Measurements from ENCODE around the gene HELZ. TPM values are rescaled to one million over a fixed set of nuclear protein-coding genes. Genes with fewer than 3 reads are reported as not detected.

The HELZ gene
- total and polyA plus RNA-seq, 4 donors, result 2.8 to 75.7 (median 25.5) TPM

DNA sequence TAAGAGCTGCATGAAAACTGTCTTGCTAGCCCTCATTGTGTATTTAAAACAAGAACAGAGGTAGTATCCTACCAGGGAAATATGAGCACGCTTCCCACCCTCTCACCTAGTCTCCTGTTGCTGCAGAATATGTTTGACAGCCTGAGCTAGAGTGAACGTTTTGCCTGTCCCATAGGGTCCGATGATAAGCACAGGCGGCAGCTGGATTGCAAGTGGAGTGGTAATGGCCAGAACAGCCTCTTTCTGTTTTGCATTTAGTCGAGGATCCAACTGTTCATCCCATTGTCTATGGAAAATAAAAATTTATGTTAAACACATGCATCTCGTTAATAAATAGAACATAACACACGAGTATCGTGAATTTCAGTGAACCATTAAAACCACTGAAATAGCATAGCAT lies 84.2 kb downstream of the HELZ start:
- Histone ChIP-seq H3K27me3 (ENCODE audit: control insufficient read depth in 1 of 2, insufficient read depth in 2 of 2, low read length in 1 of 2) (no peaks in the 10 kb centered on the region), H3K9me3 (ENCODE audit: control insufficient read depth, low read length) (no peaks in the 10 kb centered on the region), H3K4me3 (ENCODE audit: low read length in 2 of 2) (no peak overlapping the region), H3K4me1 (ENCODE audit: control insufficient read depth in 1 of 2, insufficient read depth in 2 of 2, low read length in 2 of 2) (no peaks in the 10 kb centered on the region), H3K27ac (ENCODE audit: low read depth in 1 of 2, low read length in 2 of 2) (no peak overlapping the region), H3K36me3 (ENCODE audit: control insufficient read depth in 1 of 2, insufficient read depth in 2 of 2, low read length in 1 of 2) (peaks cover 0 to 5% of the 10 kb centered on the region in 2 donors)
- 86 to 88% methylated on average over 8 of the region's 8 CpGs for WGBS, 2 donors
- ATAC-seq (ENCODE audit: low FRiP score) (no peak), DNase-seq (no peak)
- intact Hi-C loops (cut with DNase I), result no loop called here

DNA sequence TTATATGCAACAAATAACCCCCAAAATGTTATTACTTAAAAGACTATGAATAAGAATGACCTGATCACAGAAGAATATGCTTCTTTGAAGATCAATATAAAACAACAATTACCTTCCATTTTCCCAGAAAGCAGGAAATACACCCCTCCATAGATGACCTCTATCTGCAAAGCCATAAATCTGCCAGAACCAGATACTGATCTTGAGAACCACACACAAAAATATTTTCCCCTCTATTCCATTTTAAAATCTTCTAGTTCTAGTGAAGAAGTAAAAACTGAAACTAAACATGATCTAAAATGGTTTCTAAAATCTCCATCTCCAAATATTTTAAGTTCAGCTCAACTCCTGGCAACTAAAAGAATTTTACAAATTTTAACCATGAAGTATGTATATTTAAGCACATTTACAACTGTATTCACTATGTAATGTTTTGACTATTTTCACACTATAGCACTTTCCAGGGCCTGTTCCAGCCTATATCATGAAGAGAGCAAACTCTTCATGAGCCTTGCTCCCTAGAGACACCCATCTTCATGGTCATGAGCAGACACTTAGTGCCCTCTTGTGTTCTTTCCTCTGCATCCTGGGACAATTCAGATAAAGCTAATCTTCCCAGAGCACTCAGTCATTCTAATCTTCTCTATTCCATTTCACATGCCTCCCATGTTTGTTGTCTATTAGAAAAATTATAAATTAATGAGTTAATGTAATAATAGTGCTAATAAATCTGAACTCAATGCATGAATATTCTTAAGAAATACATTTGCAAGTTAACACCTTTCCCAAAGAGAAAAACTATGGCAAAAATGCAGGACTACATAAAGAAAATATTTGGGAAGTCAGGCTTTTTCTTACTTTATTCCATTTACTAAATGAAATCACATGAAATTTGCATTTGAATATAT lies 87.0 kb downstream of the HELZ start:
- no peaks in the 10 kb centered on the region for H3K4me1 ChIP-seq (ENCODE audit: control insufficient read depth in 1 of 2, insufficient read depth in 2 of 2, low read length in 2 of 2)
- H3K4me3 ChIP-seq (ENCODE audit: low read length in 2 of 2), result no peak overlapping the region
- H3K36me3 ChIP-seq (ENCODE audit: control insufficient read depth in 1 of 2, insufficient read depth in 2 of 2, low read length in 1 of 2), result no peaks in the 10 kb centered on the region
- no peaks in the 10 kb centered on the region for H3K27me3 ChIP-seq (ENCODE audit: control insufficient read depth in 1 of 2, insufficient read depth in 2 of 2, low read length in 1 of 2)
- intact Hi-C loops (cut with DNase I), result no loop called here
- no peaks in the 10 kb centered on the region for H3K9me3 ChIP-seq (ENCODE audit: control insufficient read depth, low read length)
- ATAC-seq (ENCODE audit: low FRiP score) (no peak), DNase-seq (no peak)
- no peak overlapping the region for H3K27ac ChIP-seq (ENCODE audit: low read depth in 1 of 2, low read length in 2 of 2)

DNA sequence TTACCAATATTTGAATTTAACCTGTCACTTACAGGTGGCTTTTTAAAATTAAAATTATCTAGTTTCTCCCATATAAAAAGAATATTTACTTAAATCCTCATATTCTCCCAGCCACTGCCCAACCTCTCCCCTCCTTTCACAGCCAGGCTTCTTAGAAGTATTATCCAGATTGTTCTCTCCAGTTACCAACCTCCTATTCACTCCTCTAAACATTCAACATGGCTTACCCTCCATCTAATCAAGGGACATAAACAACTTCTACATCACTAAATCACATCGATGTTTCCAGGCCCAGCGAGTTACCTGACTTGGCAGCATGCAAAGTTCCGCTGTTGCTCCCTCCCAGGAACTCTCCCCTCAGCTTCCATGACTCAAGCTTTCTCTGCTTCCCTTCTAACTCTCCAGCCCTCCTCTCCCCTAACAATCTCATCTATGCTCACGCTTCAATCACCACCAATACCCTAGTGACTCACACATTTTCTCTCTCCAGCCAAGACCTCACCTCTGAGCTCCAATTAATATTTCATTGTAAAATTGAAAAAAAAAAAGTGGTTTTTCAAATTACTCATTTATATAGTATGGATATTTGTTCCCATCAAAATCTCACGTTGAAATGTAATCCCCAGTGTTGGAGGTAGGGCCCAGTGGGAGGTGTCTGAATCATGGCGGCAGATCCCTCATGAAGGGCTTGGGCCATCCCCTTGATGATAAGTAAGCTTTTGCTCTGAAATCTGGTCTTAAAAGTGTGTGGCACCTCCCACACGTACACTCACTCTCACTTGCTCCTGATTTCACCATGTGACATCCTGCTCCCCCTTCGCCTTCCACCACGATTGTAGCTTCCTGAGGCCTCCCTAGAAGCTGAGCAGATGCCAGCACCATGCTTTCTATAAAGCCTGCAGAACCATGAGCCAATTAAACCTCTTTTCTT lies 88.5 kb downstream of the HELZ start:
- no peaks in the 10 kb centered on the region for H3K27me3 ChIP-seq (ENCODE audit: control insufficient read depth in 1 of 2, insufficient read depth in 2 of 2, low read length in 1 of 2)
- no peak for DNase-seq
- ATAC-seq (ENCODE audit: low FRiP score), result no peak
- 87 to 90% methylated on average over 9 of the region's 9 CpGs for WGBS, 2 donors
- no peaks in the 10 kb centered on the region for H3K9me3 ChIP-seq (ENCODE audit: control insufficient read depth, low read length)
- H3K27ac ChIP-seq (ENCODE audit: low read depth in 1 of 2, low read length in 2 of 2), result no peak overlapping the region
- no peaks in the 10 kb centered on the region for H3K4me1 ChIP-seq (ENCODE audit: control insufficient read depth in 1 of 2, insufficient read depth in 2 of 2, low read length in 2 of 2)
- intact Hi-C loops (cut with DNase I), result no loop called here
- H3K4me3 ChIP-seq (ENCODE audit: low read length in 2 of 2), result no peak overlapping the region
- no peaks in the 10 kb centered on the region for H3K36me3 ChIP-seq (ENCODE audit: control insufficient read depth in 1 of 2, insufficient read depth in 2 of 2, low read length in 1 of 2)

- 95 to 96% methylated on average over 2 of the region's 2 CpGs for WGBS, 2 donors
- ATAC-seq (ENCODE audit: low FRiP score), result no peak
- H3K36me3 ChIP-seq (ENCODE audit: control insufficient read depth in 1 of 2, insufficient read depth in 2 of 2, low read length in 1 of 2), result peaks cover 0 to 5% of the 10 kb centered on the region in 2 donors
- H3K4me1 ChIP-seq (ENCODE audit: control insufficient read depth in 1 of 2, insufficient read depth in 2 of 2, low read length in 2 of 2), result no peaks in the 10 kb centered on the region
- H3K27me3 ChIP-seq (ENCODE audit: control insufficient read depth in 1 of 2, insufficient read depth in 2 of 2, low read length in 1 of 2), result no peaks in the 10 kb centered on the region
- no peaks in the 10 kb centered on the region for H3K9me3 ChIP-seq (ENCODE audit: control insufficient read depth, low read length)
- no peak overlapping the region for H3K27ac ChIP-seq (ENCODE audit: low read depth in 1 of 2, low read length in 2 of 2)
- intact Hi-C loops (cut with DNase I), result no loop called here
- no peak for DNase-seq
- H3K4me3 ChIP-seq (ENCODE audit: low read length in 2 of 2), result no peak overlapping the region
Measured at GRCh38 chr17:67152824-67153223, 92.2 kb downstream of the HELZ start.

GRCh38 chr17:67151717-67152116 lies 93.3 kb downstream of the HELZ start:
- WGBS, 2 donors, result 73% methylated on average over 2 of the region's 2 CpGs
- ATAC-seq (ENCODE audit: low FRiP score) (no peak), DNase-seq (no peak)
- Histone ChIP-seq H3K27me3 (ENCODE audit: control insufficient read depth in 1 of 2, insufficient read depth in 2 of 2, low read length in 1 of 2) (no peaks in the 10 kb centered on the region), H3K4me1 (ENCODE audit: control insufficient read depth in 1 of 2, insufficient read depth in 2 of 2, low read length in 2 of 2) (no peaks in the 10 kb centered on the region), H3K27ac (ENCODE audit: low read depth in 1 of 2, low read length in 2 of 2) (no peak overlapping the region), H3K4me3 (ENCODE audit: low read length in 2 of 2) (no peak overlapping the region), H3K36me3 (ENCODE audit: control insufficient read depth in 1 of 2, insufficient read depth in 2 of 2, low read length in 1 of 2) (peaks cover 0 to 10% of the 10 kb centered on the region in 2 donors), H3K9me3 (ENCODE audit: control insufficient read depth, low read length) (no peaks in the 10 kb centered on the region)
- intact Hi-C loops (cut with DNase I), result no loop called here

- ATAC-seq (ENCODE audit: low FRiP score), result no peak
- Histone ChIP-seq H3K4me3 (ENCODE audit: low read length in 2 of 2) (no peak overlapping the region), H3K9me3 (ENCODE audit: control insufficient read depth, low read length) (no peaks in the 10 kb centered on the region), H3K27me3 (ENCODE audit: control insufficient read depth in 1 of 2, insufficient read depth in 2 of 2, low read length in 1 of 2) (no peaks in the 10 kb centered on the region), H3K36me3 (ENCODE audit: control insufficient read depth in 1 of 2, insufficient read depth in 2 of 2, low read length in 1 of 2) (peaks cover 0 to 10% of the 10 kb centered on the region in 2 donors), H3K27ac (ENCODE audit: low read depth in 1 of 2, low read length in 2 of 2) (no peak overlapping the region), H3K4me1 (ENCODE audit: control insufficient read depth in 1 of 2, insufficient read depth in 2 of 2, low read length in 2 of 2) (no peaks in the 10 kb centered on the region)
- DNase-seq, result no peak
- 90 to 92% methylated on average over 3 of the region's 3 CpGs for WGBS, 2 donors
- intact Hi-C loops (cut with DNase I), result no loop called here
Measured at GRCh38 chr17:67150826-67151225, 94.2 kb downstream of the HELZ start.

GRCh38 chr17:67148352-67148751 lies 96.6 kb downstream of the HELZ start:
- Histone ChIP-seq H3K27ac (ENCODE audit: low read depth in 1 of 2, low read length in 2 of 2) (no peak overlapping the region), H3K36me3 (ENCODE audit: control insufficient read depth in 1 of 2, insufficient read depth in 2 of 2, low read length in 1 of 2) (peaks cover 0 to 11% of the 10 kb centered on the region in 2 donors), H3K27me3 (ENCODE audit: control insufficient read depth in 1 of 2, insufficient read depth in 2 of 2, low read length in 1 of 2) (no peaks in the 10 kb centered on the region), H3K9me3 (ENCODE audit: control insufficient read depth, low read length) (no peaks in the 10 kb centered on the region), H3K4me1 (ENCODE audit: control insufficient read depth in 1 of 2, insufficient read depth in 2 of 2, low read length in 2 of 2) (no peaks in the 10 kb centered on the region), H3K4me3 (ENCODE audit: low read length in 2 of 2) (no peak overlapping the region)
- DNase-seq (no peak), ATAC-seq (ENCODE audit: low FRiP score) (no peak)
- WGBS, 2 donors, result 62 to 84% methylated on average over 6 of the region's 6 CpGs
- intact Hi-C loops (cut with DNase I), result no loop called here

DNA sequence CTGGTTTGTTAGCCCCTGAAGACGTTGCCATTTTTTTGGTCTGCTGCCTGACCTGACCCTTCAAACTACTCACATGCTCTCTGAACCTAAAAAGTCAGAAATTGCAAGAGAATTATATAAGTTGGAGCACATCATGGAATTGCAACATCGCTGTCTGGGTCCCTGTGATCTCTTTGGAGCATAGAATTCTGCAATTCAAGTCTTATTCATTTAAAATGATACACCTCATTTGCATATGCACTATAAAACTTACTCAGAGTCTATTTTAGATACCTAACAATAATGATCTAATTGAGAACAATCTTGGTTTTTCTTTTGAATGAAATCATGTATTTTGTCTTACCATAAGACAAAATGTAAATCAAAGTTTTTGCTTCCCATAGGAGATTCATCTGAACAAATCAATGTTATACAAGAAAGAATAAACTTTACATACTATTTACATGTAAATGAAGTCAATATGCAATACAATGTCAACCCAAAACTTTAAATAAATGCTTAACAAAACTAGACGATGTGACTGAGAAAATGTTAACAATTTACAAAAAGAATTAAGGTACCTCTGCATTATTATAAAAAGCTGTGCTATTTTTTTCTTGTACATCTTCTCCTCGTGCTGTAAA lies 99.7 kb downstream of the HELZ start:
- intact Hi-C loops (cut with DNase I), result no loop called here
- H3K36me3 ChIP-seq (ENCODE audit: control insufficient read depth in 1 of 2, insufficient read depth in 2 of 2, low read length in 1 of 2), result peaks cover 6 to 11% of the 10 kb centered on the region in 2 donors

More for the DNA sequence above, 99.7 kb downstream of the HELZ start:
- Histone ChIP-seq H3K27ac (ENCODE audit: low read depth in 1 of 2, low read length in 2 of 2) (no peak overlapping the region), H3K27me3 (ENCODE audit: control insufficient read depth in 1 of 2, insufficient read depth in 2 of 2, low read length in 1 of 2) (no peaks in the 10 kb centered on the region), H3K4me1 (ENCODE audit: control insufficient read depth in 1 of 2, insufficient read depth in 2 of 2, low read length in 2 of 2) (no peaks in the 10 kb centered on the region), H3K9me3 (ENCODE audit: control insufficient read depth, low read length) (no peaks in the 10 kb centered on the region), H3K4me3 (ENCODE audit: low read length in 2 of 2) (no peak overlapping the region)
- WGBS, 2 donors, result 75 to 76% methylated on average over 4 of the region's 4 CpGs
- ATAC-seq (ENCODE audit: low FRiP score), result no peak
- no peak for DNase-seq

All from aorta (tissue), 5 donors.